Osteoblast (primary cell): ENCODE measurements around the gene SHROOM3. TPM values are rescaled to one million over a fixed set of nuclear protein-coding genes. Genes with fewer than 3 reads are reported as not detected.

ENCODE experiments used
- DNase-seq: peaks from one replicate; pipeline ENCODE4 v3.0.0; 2011; ENCODE audit warnings: low spot score, mixed read lengths; ENCODE audit not compliant: insufficient read length; ENCODE audit errors: missing footprints
- H2AFZ ChIP-seq: 2 replicates; pipeline ENCODE4 v1.6.0; 2011; ENCODE audit warnings: mild to moderate bottlenecking, low read length
- H3K27ac ChIP-seq: 2 replicates; pipeline ENCODE4 v1.5.1; 2011; ENCODE audit warnings: mild to moderate bottlenecking, low read depth, low read length, moderate library complexity
- H3K27me3 ChIP-seq: 2 replicates; pipeline ENCODE4 v1.6.0; 2012; ENCODE audit warnings: mild to moderate bottlenecking, control low read depth, inconsistent platforms, low read length, moderate library complexity; ENCODE audit not compliant: insufficient read depth
- H3K36me3 ChIP-seq: 2 replicates; pipeline ENCODE4 v1.5.1; 2011; ENCODE audit warnings: mild to moderate bottlenecking, low read length, control low read depth, moderate library complexity; ENCODE audit not compliant: insufficient read depth
- H3K4me1 ChIP-seq: 2 replicates; pipeline ENCODE4 v1.5.1; 2011; ENCODE audit warnings: mild to moderate bottlenecking, low read length, control low read depth, moderate library complexity; ENCODE audit not compliant: insufficient read depth
- H3K4me2 ChIP-seq: 2 replicates; pipeline ENCODE4 v1.6.0; 2011; ENCODE audit warnings: mild to moderate bottlenecking, low read length; ENCODE audit not compliant: insufficient read depth
- H3K4me3 ChIP-seq: fragments of 200-600 bp; sonication (generic); 3 replicates; pipeline ENCODE4 v1.5.1; 2012; ENCODE audit warnings: mild to moderate bottlenecking, low read length, inconsistent platforms; ENCODE audit not compliant: insufficient read depth
- H3K79me2 ChIP-seq: 2 replicates; pipeline ENCODE4 v1.6.0; 2012; ENCODE audit warnings: mild to moderate bottlenecking, low read length, control low read depth, inconsistent platforms; ENCODE audit not compliant: insufficient read depth
- H3K9me3 ChIP-seq: 2 replicates; pipeline ENCODE4 v1.5.1; 2011; ENCODE audit warnings: low read depth, low read length, control low read depth
- H4K20me1 ChIP-seq: 2 replicates; pipeline ENCODE4 v1.6.0; 2012; ENCODE audit warnings: mild to moderate bottlenecking, low read length, control low read depth; ENCODE audit not compliant: insufficient read depth
- total RNA-seq: library from RNA; depleted of rRNA; stranded (reverse); fragments of >200 nt; gene quantifications from 2 replicates; pipeline ENCODE4 v1.2.3, GENCODE V29; 2012
- TF ChIP-seq, protein P1 (sequence below): IDR thresholded peaks from 2 replicates; pipeline ENCODE4 v1.5.1; 2011; ENCODE audit warnings: mild to moderate bottlenecking, low read depth, low read length, moderate library complexity; ENCODE audit errors: extremely low read depth

SHROOM3 gene
- total RNA-seq, 1 donor = 9.8 TPM

DNA sequence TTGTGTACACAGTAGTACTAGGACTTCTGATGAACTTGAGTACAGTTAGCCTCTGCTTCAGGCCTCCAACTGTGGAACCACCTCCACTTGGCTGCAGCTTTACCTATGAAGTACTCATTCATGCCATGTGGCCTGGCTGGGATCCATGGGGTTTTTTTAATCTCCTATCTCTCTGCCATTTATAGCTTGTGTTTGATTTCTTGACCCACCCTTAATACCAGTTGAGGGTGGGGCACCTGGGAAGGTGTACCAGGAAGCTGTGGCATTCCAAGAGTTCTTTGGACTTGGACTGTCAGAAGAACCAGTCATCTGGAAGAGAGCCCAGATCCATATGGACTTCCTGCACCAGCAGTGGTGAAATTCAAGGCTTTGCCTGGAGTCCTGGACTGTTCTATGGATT, 230.1 kb downstream of the SHROOM3 start:
- H3K36me3 ChIP-seq = no peaks in the 10 kb centered on the region
- H3K27me3 ChIP-seq = no peaks in the 10 kb centered on the region
- no peaks in the 10 kb centered on the region for H3K9me3 ChIP-seq
- H3K4me1 ChIP-seq = peaks cover 6% of the 10 kb centered on the region
- H3K79me2 ChIP-seq = peaks cover 5% of the 10 kb centered on the region
- no peaks in the 10 kb centered on the region for H4K20me1 ChIP-seq
- no peak for DNase-seq
- no peak overlapping the region for H3K4me2 ChIP-seq
- H3K27ac ChIP-seq = no peak overlapping the region
- H2AFZ ChIP-seq = no peak overlapping the region
- no peak overlapping the region for H3K4me3 ChIP-seq
- TF ChIP-seq, protein P1, sequence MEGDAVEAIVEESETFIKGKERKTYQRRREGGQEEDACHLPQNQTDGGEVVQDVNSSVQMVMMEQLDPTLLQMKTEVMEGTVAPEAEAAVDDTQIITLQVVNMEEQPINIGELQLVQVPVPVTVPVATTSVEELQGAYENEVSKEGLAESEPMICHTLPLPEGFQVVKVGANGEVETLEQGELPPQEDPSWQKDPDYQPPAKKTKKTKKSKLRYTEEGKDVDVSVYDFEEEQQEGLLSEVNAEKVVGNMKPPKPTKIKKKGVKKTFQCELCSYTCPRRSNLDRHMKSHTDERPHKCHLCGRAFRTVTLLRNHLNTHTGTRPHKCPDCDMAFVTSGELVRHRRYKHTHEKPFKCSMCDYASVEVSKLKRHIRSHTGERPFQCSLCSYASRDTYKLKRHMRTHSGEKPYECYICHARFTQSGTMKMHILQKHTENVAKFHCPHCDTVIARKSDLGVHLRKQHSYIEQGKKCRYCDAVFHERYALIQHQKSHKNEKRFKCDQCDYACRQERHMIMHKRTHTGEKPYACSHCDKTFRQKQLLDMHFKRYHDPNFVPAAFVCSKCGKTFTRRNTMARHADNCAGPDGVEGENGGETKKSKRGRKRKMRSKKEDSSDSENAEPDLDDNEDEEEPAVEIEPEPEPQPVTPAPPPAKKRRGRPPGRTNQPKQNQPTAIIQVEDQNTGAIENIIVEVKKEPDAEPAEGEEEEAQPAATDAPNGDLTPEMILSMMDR = no peak

DNA sequence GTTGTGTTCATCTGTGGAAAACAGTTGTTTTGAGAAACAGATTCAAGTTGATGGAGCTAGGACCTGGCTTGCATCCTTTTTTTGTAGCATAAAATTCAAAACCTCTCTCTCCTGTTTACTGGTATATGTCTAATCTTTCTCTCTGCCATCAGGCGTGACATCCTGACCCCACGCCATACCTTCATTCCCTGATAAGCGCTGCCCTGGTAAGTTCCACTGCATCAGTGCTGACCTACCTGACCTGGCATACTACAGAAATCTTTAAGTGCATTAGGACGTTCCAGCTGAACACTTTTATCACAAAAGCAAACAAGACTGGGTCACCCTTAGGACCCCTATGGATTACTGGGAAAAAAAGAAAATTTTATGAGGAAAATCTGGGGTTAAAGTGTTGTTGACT, 230.7 kb downstream of the SHROOM3 start:
- no peaks in the 10 kb centered on the region for H3K36me3 ChIP-seq
- H2AFZ ChIP-seq = no peak overlapping the region
- TF ChIP-seq, protein P1 = no peak
- peaks cover 5% of the 10 kb centered on the region for H3K79me2 ChIP-seq
- H3K27ac ChIP-seq = no peak overlapping the region
- no peak overlapping the region for H3K4me3 ChIP-seq
- H3K9me3 ChIP-seq = no peaks in the 10 kb centered on the region
- H4K20me1 ChIP-seq = no peaks in the 10 kb centered on the region
- DNase-seq = no peak
- H3K4me2 ChIP-seq = no peak overlapping the region
- H3K27me3 ChIP-seq = no peaks in the 10 kb centered on the region
- H3K4me1 ChIP-seq = peaks cover 6% of the 10 kb centered on the region

DNA sequence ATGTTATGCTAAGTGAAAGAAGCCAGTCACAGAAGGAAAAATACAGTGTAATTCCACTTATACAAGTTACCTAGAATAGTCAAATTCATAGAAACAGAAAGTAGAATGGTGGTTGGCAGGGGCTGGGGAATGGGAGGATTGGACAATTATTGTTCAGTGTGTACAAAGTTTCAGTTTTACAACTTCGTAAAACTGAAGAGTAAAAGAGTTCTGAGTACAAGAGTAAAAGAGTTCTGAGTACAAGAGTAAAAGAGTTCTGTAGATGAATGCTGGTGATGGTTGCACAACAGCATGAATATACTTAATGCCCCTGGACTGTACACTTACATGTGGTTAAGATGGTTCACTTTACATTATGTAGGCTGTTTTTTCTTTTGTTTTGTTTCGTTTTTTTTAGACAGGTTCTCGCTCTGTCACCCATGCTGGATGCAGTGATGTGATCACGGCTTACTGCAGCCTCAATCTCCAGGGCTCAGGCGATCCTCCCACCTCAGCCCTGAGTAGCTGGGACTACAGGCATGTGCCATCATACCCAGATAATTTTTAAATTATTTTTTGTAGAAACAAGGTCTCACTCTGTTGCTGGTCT, 232.0 kb downstream of the SHROOM3 start:
- no peak overlapping the region for H3K4me2 ChIP-seq
- H3K36me3 ChIP-seq = no peaks in the 10 kb centered on the region
- DNase-seq = no peak
- peaks cover 5% of the 10 kb centered on the region for H3K79me2 ChIP-seq
- peaks cover 6% of the 10 kb centered on the region for H3K4me1 ChIP-seq
- H3K27me3 ChIP-seq = no peaks in the 10 kb centered on the region
- TF ChIP-seq, protein P1 = no peak
- no peaks in the 10 kb centered on the region for H4K20me1 ChIP-seq
- H2AFZ ChIP-seq = no peak overlapping the region
- H3K9me3 ChIP-seq = no peaks in the 10 kb centered on the region
- no peak overlapping the region for H3K4me3 ChIP-seq
- H3K27ac ChIP-seq = no peak overlapping the region

DNA sequence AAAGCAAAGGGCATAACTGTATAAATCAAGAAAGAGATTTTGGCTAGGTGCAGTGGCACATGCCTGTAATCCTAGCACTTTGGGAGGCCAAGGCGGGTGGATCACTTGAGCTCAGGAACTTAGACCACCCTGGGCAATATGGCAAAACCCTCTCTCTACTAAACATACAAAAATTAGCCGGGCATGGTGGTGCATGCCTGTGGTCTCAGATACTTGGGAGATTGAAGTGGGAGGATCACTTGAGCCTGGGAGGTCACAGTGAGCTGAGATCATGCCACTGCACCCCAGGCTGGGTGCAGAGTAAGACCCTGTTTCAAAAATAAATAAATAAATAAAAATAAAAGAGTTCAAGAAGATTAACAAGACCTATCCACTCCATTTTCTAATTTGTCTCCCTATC, 235.6 kb downstream of the SHROOM3 start:
- DNase-seq = no peak
- H3K4me1 ChIP-seq = no peaks in the 10 kb centered on the region
- no peak overlapping the region for H3K27ac ChIP-seq
- no peaks in the 10 kb centered on the region for H3K36me3 ChIP-seq
- H2AFZ ChIP-seq = no peak overlapping the region
- no peaks in the 10 kb centered on the region for H4K20me1 ChIP-seq
- H3K9me3 ChIP-seq = no peaks in the 10 kb centered on the region
- TF ChIP-seq, protein P1 = no peak
- no peaks in the 10 kb centered on the region for H3K79me2 ChIP-seq
- no peak overlapping the region for H3K4me2 ChIP-seq
- H3K27me3 ChIP-seq = no peaks in the 10 kb centered on the region
- H3K4me3 ChIP-seq = no peak overlapping the region
